SK-N-SH treated with all-trans-retinoic acid at 6 μM for 48 hours (cell line): ENCODE measurements around the gene SP7.

Source experiments
- ATAC-seq: fragments of 200-7000 bp; cut with Tn5 transposase; 3 replicates; pipeline ENCODE4 v1.9.1; 2020; ENCODE audit warnings: mild to moderate bottlenecking, moderate library complexity
- ARNTL ChIP-seq: fragments of 450-650 bp; formaldehyde crosslinking; IDR thresholded peaks from 2 replicates; pipeline ENCODE4 v1.5.0; 2020; ENCODE audit warnings: low read depth, mild to moderate bottlenecking, moderate library complexity, borderline replicate concordance
- BACH2 ChIP-seq: fragments of 250-450 bp; sonication (Bioruptor Pico); IDR thresholded peaks from 2 replicates; pipeline ENCODE4 v1.9.0; 2021; ENCODE audit warnings: mild to moderate bottlenecking, borderline replicate concordance
- CREB5 ChIP-seq: fragments of 250-450 bp; sonication (Bioruptor Pico); IDR thresholded peaks from 2 replicates; pipeline ENCODE4 v1.5.1; 2020; ENCODE audit warnings: low read depth, mild to moderate bottlenecking, moderate library complexity
- CSDC2 ChIP-seq: fragments of 250-450 bp; sonication (Bioruptor Pico); IDR thresholded peaks from 2 replicates; pipeline ENCODE4 v1.5.0; 2020; ENCODE audit warnings: mild to moderate bottlenecking, moderate library complexity
- CSRNP3 ChIP-seq: fragments of 250-450 bp; sonication (Bioruptor Pico); IDR thresholded peaks from 2 replicates; pipeline ENCODE4 v1.5.1; 2021; ENCODE audit warnings: mild to moderate bottlenecking, moderate library complexity
- ESRRG ChIP-seq: fragments of 250-450 bp; sonication (Bioruptor Pico); IDR thresholded peaks from 2 replicates; pipeline ENCODE4 v1.6.1; 2021; ENCODE audit warnings: mild to moderate bottlenecking
- GLIS3 ChIP-seq: fragments of 250-450 bp; sonication (Bioruptor Pico); IDR thresholded peaks from 2 replicates; pipeline ENCODE4 v1.5.0; 2020; ENCODE audit warnings: mild to moderate bottlenecking, moderate library complexity
- ISL1 ChIP-seq: fragments of 250-450 bp; sonication (Bioruptor Pico); IDR thresholded peaks from 2 replicates; pipeline ENCODE4 v2.1.2; 2022; ENCODE audit warnings: mild to moderate bottlenecking, moderate library complexity
- OSR1 ChIP-seq: fragments of 250-450 bp; sonication (Bioruptor Pico); IDR thresholded peaks from 2 replicates; pipeline ENCODE4 v1.8.0; 2022; ENCODE audit warnings: moderate library complexity, mild to moderate bottlenecking, inconsistent platforms
- PATZ1 ChIP-seq: fragments of 250-450 bp; sonication (Bioruptor Pico); IDR thresholded peaks from 2 replicates; pipeline ENCODE4 v1.8.0; 2020; ENCODE audit warnings: mild to moderate bottlenecking, moderate library complexity, borderline replicate concordance
- RARB ChIP-seq: fragments of 250-450 bp; sonication (Bioruptor Pico); IDR thresholded peaks from 2 replicates; pipeline ENCODE4 v1.8.0; 2021; ENCODE audit warnings: mild to moderate bottlenecking, moderate library complexity
- TOX ChIP-seq: fragments of 250-450 bp; sonication (Bioruptor Pico); IDR thresholded peaks from 2 replicates; pipeline ENCODE4 v1.8.0; 2021; ENCODE audit warnings: mild to moderate bottlenecking, moderate library complexity, borderline replicate concordance
- TSHZ2 ChIP-seq: fragments of 250-450 bp; sonication (Bioruptor Pico); IDR thresholded peaks from 2 replicates; pipeline ENCODE4 v1.5.0; 2020; ENCODE audit warnings: mild to moderate bottlenecking, moderate library complexity
- ZC3H10 ChIP-seq: fragments of 250-450 bp; sonication (Bioruptor Pico); IDR thresholded peaks from 2 replicates; pipeline ENCODE4 v1.5.1; 2021; ENCODE audit warnings: mild to moderate bottlenecking, moderate library complexity
- ZFP3 ChIP-seq: fragments of 250-450 bp; sonication (Bioruptor Pico); IDR thresholded peaks from 2 replicates; pipeline ENCODE4 v1.5.0; 2020; ENCODE audit warnings: mild to moderate bottlenecking, moderate library complexity
- ZFP30 ChIP-seq: fragments of 450-650 bp; formaldehyde crosslinking; IDR thresholded peaks from 2 replicates; pipeline ENCODE4 v1.5.0; 2022; ENCODE audit warnings: mild to moderate bottlenecking, moderate library complexity
- ZNF565 ChIP-seq: fragments of 450-650 bp; formaldehyde crosslinking; conservative IDR thresholded peaks from 2 replicates; pipeline ENCODE4 v1.5.0; 2020; ENCODE audit warnings: low read depth, mild to moderate bottlenecking, moderate library complexity
- ZNF70 ChIP-seq: fragments of 450-650 bp; formaldehyde crosslinking; IDR thresholded peaks from 2 replicates; pipeline ENCODE4 v1.5.0; 2020; ENCODE audit warnings: mild to moderate bottlenecking, moderate library complexity
- ZNF8 ChIP-seq: fragments of 450-650 bp; formaldehyde crosslinking; IDR thresholded peaks from 2 replicates; pipeline ENCODE4 v1.5.0; 2020; ENCODE audit warnings: mild to moderate bottlenecking, moderate library complexity

SP7 gene

GRCh38 chr12:53347905-53348304 lies 11.8 kb upstream of the SP7 start:
- no peak for ATAC-seq
- TF ChIP-seq PATZ1 (CRISPR knock-in tag) (no peak), ISL1 (CRISPR knock-in tag) (no peak), ZNF70 (CRISPR knock-in tag) (no peak), ARNTL (CRISPR knock-in tag) (no peak), TSHZ2 (CRISPR knock-in tag) (no peak), BACH2 (CRISPR knock-in tag) (no peak), CREB5 (CRISPR knock-in tag) (no peak), ZC3H10 (no peak), GLIS3 (CRISPR knock-in tag) (no peak), OSR1 (CRISPR knock-in tag) (no peak)

- TF ChIP-seq ZFP30 (CRISPR knock-in tag) = no peak
- no peak for TF ChIP-seq TOX (CRISPR knock-in tag)
- no peak for TF ChIP-seq ESRRG (CRISPR knock-in tag)
- no peak for ATAC-seq
Observed at GRCh38 chr12:53346491-53346890, 10.3 kb upstream of the SP7 start.

GRCh38 chr12:53345486-53346188 lies 9.5 kb upstream of the SP7 start:
- TF ChIP-seq ZNF565 (CRISPR knock-in tag) = no peak
- no peak for TF ChIP-seq CSDC2 (CRISPR knock-in tag)
- TF ChIP-seq CSRNP3 (CRISPR knock-in tag) = no peak
- TF ChIP-seq ZFP3 = no peak
- TF ChIP-seq BACH2 (CRISPR knock-in tag) = no peak
- TF ChIP-seq RARB (CRISPR knock-in tag) = no peak
- TF ChIP-seq OSR1 (CRISPR knock-in tag) = no peak
- TF ChIP-seq CREB5 (CRISPR knock-in tag) = no peak
- no peak for TF ChIP-seq TOX (CRISPR knock-in tag)
- TF ChIP-seq ZNF8 (CRISPR knock-in tag) = no peak
- no peak for TF ChIP-seq TSHZ2 (CRISPR knock-in tag)
- TF ChIP-seq ARNTL (CRISPR knock-in tag) = no peak
- no peak for TF ChIP-seq ZFP30 (CRISPR knock-in tag)
- TF ChIP-seq ZNF70 (CRISPR knock-in tag) = no peak

More at GRCh38 chr12:53345486-53346188, 9.5 kb upstream of the SP7 start:
- no peak for ATAC-seq
